NCI-H1436 (cell line): Measurements from ENCODE around the gene PSTPIP1.

Source experiments
- DNase-seq: peaks from one replicate; lab custom pipeline; 2025; lab: John Stamatoyannopoulos, UW

PSTPIP1 gene

GRCh38 chr15:77030048-77030927 lies 35.4 kb downstream of the PSTPIP1 start:
- DNase-seq = no peak

GRCh38 chr15:77030928-77031375 lies 36.0 kb downstream of the PSTPIP1 start:
- no peak for DNase-seq

GRCh38 chr15:77031376-77032050 lies 36.6 kb downstream of the PSTPIP1 start:
- no peak for DNase-seq

- no peak for DNase-seq
Measured at GRCh38 chr15:77032052-77032646, 37.2 kb downstream of the PSTPIP1 start.

GRCh38 chr15:77032647-77033416 lies 37.9 kb downstream of the PSTPIP1 start:
- DNase-seq = no peak

- no peak for DNase-seq
Measured at GRCh38 chr15:77033417-77033728, 38.4 kb downstream of the PSTPIP1 start.

GRCh38 chr15:77033729-77034671 lies 39.1 kb downstream of the PSTPIP1 start:
- no peak for DNase-seq

- DNase-seq = no peak
Measured at GRCh38 chr15:77034695-77035489, 40.0 kb downstream of the PSTPIP1 start.

GRCh38 chr15:77035584-77035983 lies 40.7 kb downstream of the PSTPIP1 start:
- DNase-seq = no peak

- DNase-seq = no peak
Measured at GRCh38 chr15:77035999-77036471, 41.1 kb downstream of the PSTPIP1 start.

GRCh38 chr15:77036537-77037387 lies 41.8 kb downstream of the PSTPIP1 start:
- DNase-seq = no peak

- DNase-seq = no peak
Measured at GRCh38 chr15:77037388-77038209, 42.7 kb downstream of the PSTPIP1 start.

- DNase-seq = no peak
Measured at GRCh38 chr15:77038312-77039216, 43.6 kb downstream of the PSTPIP1 start.

- DNase-seq = no peak
Measured at GRCh38 chr15:77039217-77039533, 44.2 kb downstream of the PSTPIP1 start.

- no peak for DNase-seq
Measured at GRCh38 chr15:77039848-77040247, 44.9 kb downstream of the PSTPIP1 start.

GRCh38 chr15:77040673-77041072 lies 45.7 kb downstream of the PSTPIP1 start:
- DNase-seq = no peak

GRCh38 chr15:77042245-77042919 lies 47.5 kb downstream of the PSTPIP1 start:
- no peak for DNase-seq
